Esophagus muscularis mucosa (tissue), 4 donors: ENCODE measurements around the gene NBAS. TPM values are rescaled to one million over a fixed set of nuclear protein-coding genes. Genes with fewer than 3 reads are reported as not detected.

Experiments
- DNase-seq: peaks from one replicate; pipeline ENCODE4 v3.0.0-alpha.2; 2017; ENCODE audit errors: extremely low spot score
- H3K27ac ChIP-seq, 4 donors: fragments of 200-600 bp; sonication (generic); replicated peaks in 1 of 4; 1 replicate in 3 of 4; 2 replicates in 1 of 4; pipeline ENCODE4 v1.5.1; 2016 to 2019; ENCODE audit warnings: mild to moderate bottlenecking in 1 of 4
- H3K27me3 ChIP-seq, 4 donors: fragments of 200-600 bp; sonication (generic); one replicate each; pipeline versions ENCODE4 v1.5.1 to v1.6.0; 2016 to 2019
- H3K36me3 ChIP-seq, 4 donors: fragments of 200-600 bp; sonication (generic); one replicate each; pipeline ENCODE4 v1.5.1; 2016 to 2019
- H3K4me1 ChIP-seq, 4 donors: fragments of 200-600 bp; sonication (generic); one replicate each; pipeline ENCODE4 v1.5.1; 2016 to 2019
- H3K4me3 ChIP-seq, 4 donors: fragments of 200-600 bp; sonication (generic); 1 replicate in 2 of 4; 2 replicates in 2 of 4; pipeline ENCODE4 v1.5.1; 2016 to 2019; ENCODE audit warnings: mild to moderate bottlenecking in 4 of 4, moderate library complexity in 1 of 4
- H3K9me3 ChIP-seq, 4 donors: fragments of 200-600 bp; sonication (generic); 1 replicate in 3 of 4; 2 replicates in 1 of 4; pipeline ENCODE4 v1.5.1; 2016 to 2019
- EP300 ChIP-seq: sonication (generic); formaldehyde crosslinking; IDR thresholded peaks from one replicate; pipeline ENCODE4 v1.6.1; 2017; ENCODE audit warnings: antibody characterized with exemption
- POLR2A ChIP-seq: fragments of 450-650 bp; IDR thresholded peaks from one replicate; pipeline ENCODE4 v1.6.1; 2017; ENCODE audit warnings: antibody characterized with exemption, moderate library complexity, mild to moderate bottlenecking, low read depth
- POLR2AphosphoS5 ChIP-seq, 2 donors: sonication (generic); formaldehyde crosslinking; IDR thresholded peaks; one replicate each; pipeline ENCODE4 v1.6.1; 2017; ENCODE audit warnings: antibody characterized with exemption in 2 of 2
- WGBS: methylation state at CpG from one replicate; pipeline ENCODE4 v1.1.5; 2018; 5-methylcytosine and 5-hydroxymethylcytosine counted together
- intact Hi-C: fragments of 100-400 bp; cut with DNase I; formaldehyde crosslinking; loops from one replicate; pipeline ENCODE4 v1.15.1; 2023
- total RNA-seq, 4 donors: library from RNA; depleted of rRNA; stranded (reverse); fragments of >200 nt; gene quantifications; one replicate each; pipeline versions ENCODE4 v1.1.0 to v1.2.1, GENCODE V29; 2016
- TF ChIP-seq, protein P1 (sequence below), 3 experiments: fragments of 200-600 bp in 2 of 3; fragments of 450-650 bp in 1 of 3; sonication (generic) in 2 of 3; IDR thresholded peaks; one replicate each; pipeline ENCODE4 v1.5.1; 2017 to 2019; ENCODE audit warnings: antibody characterized with exemption in 3 of 3, mild to moderate bottlenecking in 2 of 3, moderate library complexity in 1 of 3

Gene NBAS
- total RNA-seq, 4 donors from 2014 or later = 39.2 to 43.6 (median 42.0) TPM

DNA sequence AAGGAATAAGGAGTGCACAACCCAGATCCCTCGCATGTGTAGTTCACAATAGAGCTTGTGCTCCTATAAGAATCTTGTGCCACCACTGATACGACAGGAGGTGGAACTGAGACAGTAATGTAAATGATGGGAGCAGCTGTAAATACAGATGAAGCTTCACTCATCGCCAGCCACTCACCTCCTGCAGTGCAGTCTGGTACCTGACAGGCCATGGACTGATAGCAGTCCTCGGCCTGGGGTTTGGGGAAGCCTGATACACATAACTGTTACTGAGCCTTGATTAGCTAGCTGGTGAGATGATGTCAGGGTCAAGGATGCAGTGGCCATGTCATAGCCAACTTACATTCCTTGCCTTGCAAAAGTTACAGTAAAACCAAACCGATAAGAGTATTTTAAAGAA, 376.6 kb downstream of the NBAS start:
- intact Hi-C loops = no loop called here
- H3K4me3 ChIP-seq = no peak overlapping the region
- no peaks in the 10 kb centered on the region for H3K9me3 ChIP-seq
- H3K27ac ChIP-seq = no peak overlapping the region
- TF ChIP-seq, protein P1, sequence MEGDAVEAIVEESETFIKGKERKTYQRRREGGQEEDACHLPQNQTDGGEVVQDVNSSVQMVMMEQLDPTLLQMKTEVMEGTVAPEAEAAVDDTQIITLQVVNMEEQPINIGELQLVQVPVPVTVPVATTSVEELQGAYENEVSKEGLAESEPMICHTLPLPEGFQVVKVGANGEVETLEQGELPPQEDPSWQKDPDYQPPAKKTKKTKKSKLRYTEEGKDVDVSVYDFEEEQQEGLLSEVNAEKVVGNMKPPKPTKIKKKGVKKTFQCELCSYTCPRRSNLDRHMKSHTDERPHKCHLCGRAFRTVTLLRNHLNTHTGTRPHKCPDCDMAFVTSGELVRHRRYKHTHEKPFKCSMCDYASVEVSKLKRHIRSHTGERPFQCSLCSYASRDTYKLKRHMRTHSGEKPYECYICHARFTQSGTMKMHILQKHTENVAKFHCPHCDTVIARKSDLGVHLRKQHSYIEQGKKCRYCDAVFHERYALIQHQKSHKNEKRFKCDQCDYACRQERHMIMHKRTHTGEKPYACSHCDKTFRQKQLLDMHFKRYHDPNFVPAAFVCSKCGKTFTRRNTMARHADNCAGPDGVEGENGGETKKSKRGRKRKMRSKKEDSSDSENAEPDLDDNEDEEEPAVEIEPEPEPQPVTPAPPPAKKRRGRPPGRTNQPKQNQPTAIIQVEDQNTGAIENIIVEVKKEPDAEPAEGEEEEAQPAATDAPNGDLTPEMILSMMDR (IDR thresholded peaks at IDR 0.05) = no peak
- no peak for TF ChIP-seq POLR2AphosphoS5 (IDR thresholded peaks at IDR 0.05)
- TF ChIP-seq EP300 = no peak
- TF ChIP-seq POLR2A = no peak
- DNase-seq = no peak
- H3K4me1 ChIP-seq = no peaks in the 10 kb centered on the region
- no peaks in the 10 kb centered on the region for H3K27me3 ChIP-seq
- H3K36me3 ChIP-seq = peaks cover 0 to 30% (median 17%) of the 10 kb centered on the region in 4 donors
- WGBS = over 99% methylated on average over 5 of the region's 5 CpGs

DNA sequence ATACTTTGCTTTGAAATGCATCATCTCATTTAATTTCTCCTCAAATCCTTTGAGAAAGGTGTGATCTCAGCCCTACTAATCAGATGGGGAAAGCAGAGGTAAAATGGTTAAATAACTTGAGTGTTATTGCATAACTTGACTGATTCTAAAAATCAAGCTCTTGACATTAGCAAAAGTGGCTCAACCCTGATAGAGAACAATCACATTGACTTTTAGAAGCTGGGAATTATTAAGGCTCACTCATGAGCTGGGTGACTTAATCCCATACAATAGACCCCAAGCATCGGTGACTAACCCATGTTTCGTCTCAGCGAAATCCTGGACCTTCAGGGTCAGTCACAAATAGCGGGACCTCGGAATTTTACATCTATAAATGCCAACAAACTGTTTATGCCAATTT, 378.9 kb downstream of the NBAS start:
- H3K4me3 ChIP-seq = no peak overlapping the region
- intact Hi-C loops = no loop called here
- no peaks in the 10 kb centered on the region for H3K27me3 ChIP-seq
- 98% methylated on average over 5 of the region's 5 CpGs for WGBS
- no peak for DNase-seq
- H3K4me1 ChIP-seq = no peaks in the 10 kb centered on the region
- no peaks in the 10 kb centered on the region for H3K9me3 ChIP-seq
- peaks cover 0 to 34% (median 20%) of the 10 kb centered on the region in 4 donors for H3K36me3 ChIP-seq
- TF ChIP-seq EP300 (no peak), POLR2A (no peak), POLR2AphosphoS5 (IDR thresholded peaks at IDR 0.05) (no peak)
- TF ChIP-seq, protein P1 (IDR thresholded peaks at IDR 0.05) = no peak
- H3K27ac ChIP-seq = no peak overlapping the region

DNA sequence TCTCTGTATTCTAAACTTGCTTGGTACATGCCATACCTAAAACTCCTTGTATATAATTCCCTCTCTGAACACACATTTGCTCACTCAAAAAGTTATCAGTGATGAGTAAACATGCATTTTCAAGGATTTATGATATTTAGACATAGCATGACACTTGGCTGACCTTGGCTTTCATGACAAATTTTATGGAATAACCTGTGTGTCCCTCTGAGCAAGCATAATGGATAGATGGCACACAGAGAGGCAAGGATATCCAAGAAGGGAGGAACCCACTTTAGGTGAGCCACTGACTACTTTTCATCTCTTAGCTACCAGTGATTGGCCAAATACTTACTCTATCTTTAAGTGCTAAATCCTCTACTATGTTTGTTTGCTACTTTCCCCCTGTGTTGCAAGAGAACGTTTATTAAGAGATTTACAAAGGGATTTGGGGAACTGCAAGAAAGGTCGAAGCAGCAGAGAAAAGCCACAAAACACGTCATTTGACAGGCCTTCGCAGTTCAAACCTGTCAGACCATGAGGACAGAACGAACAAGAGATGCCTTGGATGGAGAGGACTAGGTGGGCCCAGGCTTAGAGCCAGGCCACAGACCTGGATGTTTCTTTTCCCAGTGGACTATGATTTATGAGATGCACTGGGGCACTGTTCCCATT, 379.9 kb downstream of the NBAS start:
- Histone ChIP-seq H3K36me3 (peaks cover 0 to 37% (median 15%) of the 10 kb centered on the region in 4 donors), H3K4me3 (no peak overlapping the region), H3K27ac (no peak overlapping the region), H3K27me3 (no peaks in the 10 kb centered on the region), H3K9me3 (no peaks in the 10 kb centered on the region), H3K4me1 (no peaks in the 10 kb centered on the region)
- WGBS = 72% methylated on average over 5 of the region's 5 CpGs
- intact Hi-C loops = no loop called here
- TF ChIP-seq POLR2A (no peak), EP300 (no peak), POLR2AphosphoS5 (IDR thresholded peaks at IDR 0.05) (no peak)
- TF ChIP-seq, protein P1 (IDR thresholded peaks at IDR 0.05) = no peak
- no peak for DNase-seq

DNA sequence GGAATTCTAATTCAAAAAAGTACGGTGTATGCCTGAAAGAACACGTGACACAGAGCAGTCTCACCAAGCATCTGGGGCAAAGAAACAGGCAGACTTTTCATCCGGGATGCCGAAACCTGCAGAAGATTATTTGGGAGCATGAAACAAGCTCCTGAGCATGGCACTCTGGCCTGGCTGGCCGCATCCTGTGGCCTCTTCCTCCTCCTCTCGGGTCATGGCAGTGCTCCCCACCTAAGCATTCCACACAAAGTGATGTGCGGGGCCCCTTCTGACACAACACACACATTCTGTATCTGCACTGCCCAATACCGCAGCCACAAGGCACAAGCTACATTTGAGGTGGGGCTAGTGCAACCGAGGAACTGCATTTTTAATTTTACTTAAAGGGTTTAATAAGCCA, 380.8 kb downstream of the NBAS start:
- 97% methylated on average over 9 of the region's 9 CpGs for WGBS
- intact Hi-C loops = no loop called here
- no peak overlapping the region for H3K27ac ChIP-seq
- no peaks in the 10 kb centered on the region for H3K27me3 ChIP-seq
- TF ChIP-seq EP300 = no peak
- no peak for TF ChIP-seq POLR2AphosphoS5 (IDR thresholded peaks at IDR 0.05)
- TF ChIP-seq POLR2A = no peak
- TF ChIP-seq, protein P1 (IDR thresholded peaks at IDR 0.05) = no peak
- H3K36me3 ChIP-seq = peaks cover 0 to 35% (median 15%) of the 10 kb centered on the region in 4 donors
- no peaks in the 10 kb centered on the region for H3K9me3 ChIP-seq
- H3K4me3 ChIP-seq = no peak overlapping the region
- H3K4me1 ChIP-seq = no peaks in the 10 kb centered on the region
- DNase-seq = no peak

DNA sequence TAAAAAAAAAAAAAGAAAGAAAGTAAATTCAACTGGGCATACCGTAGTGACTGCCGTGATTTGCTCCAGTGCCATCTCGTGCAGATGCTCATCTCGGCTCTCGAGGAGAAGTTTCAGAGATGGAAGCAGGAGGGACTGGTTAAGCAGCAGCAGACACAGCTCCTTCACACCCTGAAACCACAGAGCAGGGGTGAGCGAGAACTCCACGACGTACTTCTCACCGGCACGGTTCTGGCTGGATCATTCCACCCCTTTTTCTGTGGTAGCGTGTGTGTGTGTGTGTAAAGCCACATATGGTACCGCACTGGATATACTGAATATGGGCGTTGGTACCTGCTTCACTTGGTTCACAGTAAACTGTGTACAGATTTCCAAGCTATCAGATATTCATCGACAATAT, 382.2 kb downstream of the NBAS start:
- no peak for DNase-seq
- H3K36me3 ChIP-seq = peaks cover 0 to 29% (median 16%) of the 10 kb centered on the region in 4 donors
- H3K27ac ChIP-seq = no peak overlapping the region
- H3K27me3 ChIP-seq = no peaks in the 10 kb centered on the region
- 96% methylated on average over 14 of the region's 14 CpGs for WGBS
- no peak overlapping the region for H3K4me3 ChIP-seq
- intact Hi-C loops = no loop called here
- H3K9me3 ChIP-seq = no peaks in the 10 kb centered on the region
- peaks cover 0 to 5% (median 1%) of the 10 kb centered on the region in 4 donors for H3K4me1 ChIP-seq
- TF ChIP-seq, protein P1 (IDR thresholded peaks at IDR 0.05) = no peak
- TF ChIP-seq EP300 (no peak), POLR2A (no peak), POLR2AphosphoS5 (IDR thresholded peaks at IDR 0.05) (no peak)
